ENCODE results near the gene ITGB7. TPM values are rescaled to one million over a fixed set of nuclear protein-coding genes. Genes with fewer than 3 reads are reported as not detected.

The ITGB7 gene
- total RNA-seq, 1 donor from 2014 or later = not detected

GRCh38 chr12:53199700-53200099 is 7.4 kb downstream of the ITGB7 start:
- no peaks in the 10 kb centered on the region for H3K79me2 ChIP-seq (ENCODE audit: low read depth)
- H3K9me3 ChIP-seq (ENCODE audit: low read depth) = no peaks in the 10 kb centered on the region
- Mint-ChIP-seq H3K4me1 (peaks cover 12% of the 10 kb centered on the region), H3K27me3 (ENCODE audit: insufficient read depth, low read depth) (peaks cover 27% of the 10 kb centered on the region), H3K4me3 (no peak overlapping the region), H3K36me3 (no peaks in the 10 kb centered on the region), H3K27ac (no peak overlapping the region), H3K9me3 (no peaks in the 10 kb centered on the region)
- no peak overlapping the region for H3K27ac ChIP-seq
- no peaks in the 10 kb centered on the region for H3K36me3 ChIP-seq
- no peak overlapping the region for H3K9ac ChIP-seq
- DNase-seq (ENCODE audit: low spot score) = no peak
- H2AFZ ChIP-seq (replicated peaks) = no peak overlapping the region
- H3K4me1 ChIP-seq = no peaks in the 10 kb centered on the region
- H4K20me1 ChIP-seq (ENCODE audit: low read depth) = no peaks in the 10 kb centered on the region
- H3K27me3 ChIP-seq = peaks cover 75% of the 10 kb centered on the region
- H3F3A ChIP-seq (ENCODE audit: low read depth) = no peaks in the 10 kb centered on the region
- TF ChIP-seq CTCF (IDR thresholded peaks at IDR 0.05) (no peak), EZH2 (IDR thresholded peaks at IDR 0.05) (no peak), EZH2phosphoT487 (IDR thresholded peaks at IDR 0.05) (no peak)
- no peak overlapping the region for H3K4me3 ChIP-seq
- no peak overlapping the region for H3K4me2 ChIP-seq

- Histone ChIP-seq H3K4me2 (no peak overlapping the region), H2AFZ (replicated peaks) (no peak overlapping the region), H3K4me3 (no peak overlapping the region), H3K4me1 (no peaks in the 10 kb centered on the region), H3K79me2 (ENCODE audit: low read depth) (no peaks in the 10 kb centered on the region), H3K36me3 (no peaks in the 10 kb centered on the region), H4K20me1 (ENCODE audit: low read depth) (no peaks in the 10 kb centered on the region), H3K9ac (no peak overlapping the region), H3K27me3 (peaks cover 86% of the 10 kb centered on the region), H3K27ac (no peak overlapping the region), H3K9me3 (ENCODE audit: low read depth) (no peaks in the 10 kb centered on the region), H3F3A (ENCODE audit: low read depth) (no peaks in the 10 kb centered on the region)
- DNase-seq (ENCODE audit: low spot score) = no peak
- Mint-ChIP-seq H3K4me1 (peaks cover 12% of the 10 kb centered on the region), H3K9me3 (no peaks in the 10 kb centered on the region), H3K4me3 (no peak overlapping the region), H3K36me3 (no peaks in the 10 kb centered on the region), H3K27me3 (ENCODE audit: insufficient read depth, low read depth) (peaks cover 30% of the 10 kb centered on the region), H3K27ac (no peak overlapping the region)
- TF ChIP-seq EZH2 (IDR thresholded peaks at IDR 0.05) (no peak), CTCF (IDR thresholded peaks at IDR 0.05) (no peak), EZH2phosphoT487 (IDR thresholded peaks at IDR 0.05) (no peak)
Observed at GRCh38 chr12:53198486-53199110, 8.5 kb downstream of the ITGB7 start.

DNA sequence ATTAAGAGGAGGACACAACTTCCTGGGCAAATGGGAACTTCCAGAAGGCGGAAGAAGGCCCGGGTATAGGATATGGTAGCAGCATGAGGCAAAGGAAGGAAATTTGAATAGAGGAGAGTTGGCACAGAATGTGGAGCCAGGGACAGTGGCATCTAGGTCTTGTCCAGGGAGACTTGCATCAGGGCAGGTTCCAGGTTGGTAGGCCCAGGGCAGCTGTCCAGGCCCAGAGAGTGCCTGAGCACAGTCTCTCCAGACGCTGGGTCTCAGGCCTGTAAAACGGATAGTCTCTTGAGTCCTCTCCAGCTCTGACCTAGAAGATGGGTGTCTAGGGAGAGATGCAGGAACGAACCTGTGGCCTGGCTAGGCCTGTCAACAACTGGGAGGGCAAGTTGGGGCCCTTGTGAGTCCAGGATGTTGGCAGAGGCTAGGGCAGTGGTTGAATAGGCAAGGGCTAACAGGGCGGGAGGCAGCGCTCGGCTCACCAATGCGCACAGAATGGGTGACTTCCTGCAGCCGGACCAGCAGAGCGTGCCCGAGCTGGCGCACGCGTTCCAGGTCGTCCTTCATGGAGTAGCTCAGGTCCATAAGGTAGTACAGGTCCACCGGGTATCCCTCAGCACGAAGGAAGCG is 9.9 kb downstream of the ITGB7 start:
- Mint-ChIP-seq H3K4me1 (peaks cover 12% of the 10 kb centered on the region), H3K36me3 (peaks cover 1% of the 10 kb centered on the region), H3K9me3 (no peaks in the 10 kb centered on the region), H3K27ac (no peak overlapping the region), H3K4me3 (no peak overlapping the region), H3K27me3 (ENCODE audit: insufficient read depth, low read depth) (peaks cover 31% of the 10 kb centered on the region)
- H3K9me3 ChIP-seq (ENCODE audit: low read depth) = no peaks in the 10 kb centered on the region
- DNase-seq (ENCODE audit: low spot score) = no peak
- no peak overlapping the region for H3K27ac ChIP-seq
- peak overlapping the region; percentile 89 for H2AFZ ChIP-seq (replicated peaks)
- H3K9ac ChIP-seq = no peak overlapping the region
- H3K79me2 ChIP-seq (ENCODE audit: low read depth) = no peaks in the 10 kb centered on the region
- no peaks in the 10 kb centered on the region for H3K36me3 ChIP-seq
- peak overlapping the region; percentile 68 for H3K4me2 ChIP-seq
- no peaks in the 10 kb centered on the region for H3F3A ChIP-seq (ENCODE audit: low read depth)
- H3K4me1 ChIP-seq = no peaks in the 10 kb centered on the region
- H3K27me3 ChIP-seq = peaks cover 85% of the 10 kb centered on the region
- peak overlapping the region; percentile 22 for H3K4me3 ChIP-seq
- no peak for TF ChIP-seq CTCF (IDR thresholded peaks at IDR 0.05)
- TF ChIP-seq EZH2 (IDR thresholded peaks at IDR 0.05) = no peak
- TF ChIP-seq EZH2phosphoT487 (IDR thresholded peaks at IDR 0.05) = no peak
- H4K20me1 ChIP-seq (ENCODE audit: low read depth) = no peaks in the 10 kb centered on the region
